ENCODE results near the gene TRIM23.

TRIM23 gene

DNA sequence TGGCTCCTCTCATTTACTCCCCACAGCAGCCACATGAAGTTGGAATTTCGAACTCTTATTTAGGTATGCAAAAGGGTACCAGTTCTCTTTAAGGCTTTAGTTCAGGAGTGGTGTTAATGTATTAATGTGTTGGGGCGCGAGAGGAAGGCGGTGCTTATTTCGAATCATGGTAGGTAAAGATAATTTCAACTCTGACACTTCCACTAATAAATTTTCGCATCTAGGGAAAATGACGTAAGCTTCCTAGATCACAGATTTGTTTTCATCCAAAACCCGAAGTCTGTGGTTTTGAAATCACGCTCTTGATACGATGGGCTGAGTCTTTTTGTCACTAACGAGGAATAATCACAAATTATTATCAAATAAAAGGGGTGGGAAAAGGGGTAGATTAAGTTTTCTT lies 60.4 kb downstream of the TRIM23 start:
- Histone ChIP-seq H3K36me3 (ENCODE audit: insufficient read depth, low read length) (peaks cover 35% of the 10 kb centered on the region), H3K27me3 (ENCODE audit: insufficient read depth, low read length) (no peaks in the 10 kb centered on the region), H3K4me3 (ENCODE audit: low read length) (peak overlapping the region; percentile 88), H3K4me1 (ENCODE audit: insufficient read depth, low read length) (peaks cover 11% of the 10 kb centered on the region; the same call in 1 of the 2 replicates), H3K27ac (ENCODE audit: low read depth, low read length) (peak overlapping the region; percentile 94; the same call in 1 of the 2 replicates), H3K9ac (ENCODE audit: low read depth, low read length) (peak overlapping the region; percentile 95), H3K9me3 (ENCODE audit: insufficient read depth, low read depth, low read length) (no peaks in the 10 kb centered on the region)
- 39% methylated on average over 7 of the region's 11 CpGs for WGBS

DNA sequence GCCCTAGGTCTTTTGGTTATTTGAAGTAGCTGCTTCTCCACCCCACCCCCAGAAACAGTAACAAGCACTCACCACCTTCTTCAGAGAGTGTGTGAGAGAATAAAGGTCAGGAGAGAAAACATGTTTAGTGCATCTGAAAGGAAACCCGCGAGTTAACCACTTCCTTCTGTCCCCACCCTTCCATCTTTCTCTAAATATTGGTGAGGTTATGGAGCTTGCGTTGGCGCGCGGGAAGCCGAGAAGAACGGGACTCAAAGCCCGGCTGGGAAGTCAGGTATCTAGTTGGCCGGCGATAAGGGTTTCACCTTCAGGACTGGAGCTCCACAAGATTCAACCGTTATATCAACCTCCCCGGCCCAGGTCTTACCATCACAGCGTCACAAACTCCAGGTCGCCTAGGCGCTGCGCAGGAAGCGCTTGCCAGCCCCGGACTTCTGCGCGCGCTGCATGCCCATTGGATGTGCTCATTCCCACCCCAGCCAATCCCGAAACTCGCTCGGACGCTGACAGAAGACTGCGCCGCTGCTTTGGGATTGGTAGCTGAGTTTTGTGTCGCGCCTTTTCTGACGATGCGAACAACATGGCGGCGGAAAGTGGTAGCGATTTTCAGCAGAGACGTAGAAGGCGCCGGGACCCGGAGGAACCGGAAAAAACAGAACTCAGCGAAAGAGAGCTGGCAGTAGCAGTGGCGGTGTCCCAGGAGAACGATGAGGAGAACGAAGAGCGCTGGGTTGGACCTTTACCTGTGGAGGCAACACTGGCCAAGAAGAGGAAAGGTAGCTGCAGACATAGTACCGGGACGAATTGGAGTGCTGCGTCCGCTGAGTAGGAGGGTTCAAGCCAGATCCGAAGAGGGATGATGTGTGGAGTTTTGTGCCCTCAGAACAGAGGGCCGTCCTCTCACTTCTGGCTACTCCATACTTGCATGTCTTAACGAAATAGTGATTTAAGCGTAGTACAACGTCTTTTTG lies 61.1 kb downstream of the TRIM23 start, which contains the start of the genes CENPK and PPWD1:
Gene CENPK, minus strand, starts transcription at position 438 of the 971 bp plus-strand sequence. CDS start 8,261 bp downstream, outside the sequence.
Gene PPWD1, plus strand, starts transcription at position 566 of the 971 bp plus-strand sequence. Its CDS starts 15 bp downstream, at position 581.
- peak within 1 kb of the TSS; percentile 94 for H3K27ac ChIP-seq (ENCODE audit: low read depth, low read length)
- peaks cover 11% of the 10 kb centered on the region; the same call in 1 of the 2 replicates for H3K4me1 ChIP-seq (ENCODE audit: insufficient read depth, low read length)
- H3K4me3 ChIP-seq (ENCODE audit: low read length) = peak within 1 kb of the TSS; percentile 88
- under 1% methylated on average over 50 of the region's 54 CpGs for WGBS
- H3K9ac ChIP-seq (ENCODE audit: low read depth, low read length) = peak within 1 kb of the TSS; percentile 95
- H3K27me3 ChIP-seq (ENCODE audit: insufficient read depth, low read length) = no peaks in the 10 kb centered on the region
- H3K9me3 ChIP-seq (ENCODE audit: insufficient read depth, low read depth, low read length) = no peaks in the 10 kb centered on the region
- H3K36me3 ChIP-seq (ENCODE audit: insufficient read depth, low read length) = peaks cover 37% of the 10 kb centered on the region

DNA sequence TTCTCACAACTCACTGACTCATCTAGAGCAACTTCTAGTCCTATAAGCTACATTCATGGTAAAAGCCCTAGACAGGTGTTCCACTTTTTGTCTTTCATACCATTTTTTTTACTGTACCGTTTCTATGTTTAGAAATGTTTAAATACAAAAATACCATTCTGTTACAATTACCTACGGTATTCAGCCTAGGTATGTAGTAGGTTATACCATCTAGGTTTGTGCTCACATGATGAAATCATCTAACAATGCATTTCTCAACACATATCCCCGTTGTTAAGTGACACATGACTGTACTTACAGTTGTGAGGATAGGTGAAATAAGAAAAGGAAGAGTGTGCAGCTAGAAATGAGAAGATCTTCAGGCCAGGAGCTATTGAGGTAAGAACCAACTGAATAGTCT lies 67.4 kb downstream of the TRIM23 start:
- peaks cover 2% of the 10 kb centered on the region; the same call in 1 of the 2 replicates for H3K4me1 ChIP-seq (ENCODE audit: insufficient read depth, low read length)
- no peak overlapping the region for H3K9ac ChIP-seq (ENCODE audit: low read depth, low read length)

DNA sequence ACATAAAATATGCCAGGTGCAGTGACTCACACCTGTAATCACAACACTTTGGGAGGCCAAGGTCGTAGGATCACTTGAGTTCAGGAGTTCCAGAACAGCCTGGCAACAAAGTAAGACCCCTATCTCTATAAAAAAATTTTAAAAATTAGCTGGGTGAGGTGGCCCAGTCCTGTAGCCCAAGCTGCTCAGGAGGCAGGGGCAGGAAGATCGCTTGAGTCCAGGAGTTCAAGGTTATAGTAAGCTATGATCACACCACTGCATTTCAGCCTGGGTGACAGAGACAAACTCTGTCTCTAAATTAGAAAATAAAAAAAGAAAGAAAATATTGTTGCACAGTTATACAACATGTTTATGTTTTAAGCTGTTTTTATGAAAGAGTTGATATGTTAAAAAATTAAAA lies 68.0 kb downstream of the TRIM23 start:
- H3K4me3 ChIP-seq (ENCODE audit: low read length) = no peak overlapping the region
- no peaks in the 10 kb centered on the region for H3K9me3 ChIP-seq (ENCODE audit: insufficient read depth, low read depth, low read length)
- no peaks in the 10 kb centered on the region for H3K27me3 ChIP-seq (ENCODE audit: insufficient read depth, low read length)
- no peak overlapping the region for H3K27ac ChIP-seq (ENCODE audit: low read depth, low read length)
- peaks cover 85% of the 10 kb centered on the region for H3K36me3 ChIP-seq (ENCODE audit: insufficient read depth, low read length)
- no peaks in the 10 kb centered on the region for H3K4me1 ChIP-seq (ENCODE audit: insufficient read depth, low read length)
- no peak overlapping the region for H3K9ac ChIP-seq (ENCODE audit: low read depth, low read length)
- 89% methylated on average over 2 of the region's 2 CpGs for WGBS

More for the DNA sequence above, 67.4 kb downstream of the TRIM23 start:
- Histone ChIP-seq H3K27ac (ENCODE audit: low read depth, low read length) (no peak overlapping the region), H3K27me3 (ENCODE audit: insufficient read depth, low read length) (no peaks in the 10 kb centered on the region), H3K36me3 (ENCODE audit: insufficient read depth, low read length) (peaks cover 83% of the 10 kb centered on the region), H3K4me3 (ENCODE audit: low read length) (no peak overlapping the region), H3K9me3 (ENCODE audit: insufficient read depth, low read depth, low read length) (no peaks in the 10 kb centered on the region)
- WGBS = 100% methylated on average over 2 of the region's 3 CpGs

DNA sequence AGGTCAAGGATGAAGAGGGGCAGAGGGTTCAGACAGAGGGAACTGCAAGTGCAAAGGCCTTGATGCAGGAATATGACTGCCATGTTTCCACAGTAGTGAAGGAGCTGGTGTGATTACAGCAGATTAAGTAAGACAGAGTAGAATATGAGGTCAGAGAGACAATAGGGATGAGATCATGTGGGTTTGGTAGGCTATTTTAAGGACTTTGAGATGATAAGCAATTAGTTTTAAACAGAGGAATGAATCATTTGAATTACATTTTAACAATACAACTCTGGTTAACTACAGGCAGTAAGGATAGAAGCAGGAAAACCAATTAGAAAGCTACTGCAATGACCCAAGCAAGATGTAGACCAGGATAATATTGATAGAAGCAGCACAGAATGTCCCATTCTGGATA lies 68.8 kb downstream of the TRIM23 start:
- Histone ChIP-seq H3K27ac (ENCODE audit: low read depth, low read length) (no peak overlapping the region), H3K4me1 (ENCODE audit: insufficient read depth, low read length) (no peaks in the 10 kb centered on the region), H3K9ac (ENCODE audit: low read depth, low read length) (no peak overlapping the region), H3K9me3 (ENCODE audit: insufficient read depth, low read depth, low read length) (no peaks in the 10 kb centered on the region), H3K36me3 (ENCODE audit: insufficient read depth, low read length) (peaks cover 85% of the 10 kb centered on the region), H3K27me3 (ENCODE audit: insufficient read depth, low read length) (no peaks in the 10 kb centered on the region), H3K4me3 (ENCODE audit: low read length) (no peak overlapping the region)

DNA sequence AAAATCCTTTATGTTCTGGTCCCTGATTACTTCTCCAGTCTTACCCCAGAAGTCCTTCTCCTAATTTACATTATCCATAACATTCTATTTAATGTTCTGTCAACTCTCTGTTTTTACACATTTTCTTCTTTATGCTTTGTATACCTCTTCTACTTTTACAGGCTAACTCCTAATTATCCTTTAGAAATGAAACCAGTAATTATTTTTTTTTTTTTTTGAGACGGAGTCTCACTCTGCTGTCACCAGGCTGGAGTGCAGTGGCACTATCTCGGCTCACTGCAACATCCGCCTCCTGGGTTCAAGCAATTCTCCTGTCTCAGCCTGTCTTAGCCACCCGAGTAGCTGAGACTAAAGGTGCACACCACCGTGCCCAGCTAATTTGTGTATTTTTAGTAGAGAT lies 70.2 kb downstream of the TRIM23 start:
- Histone ChIP-seq H3K27me3 (ENCODE audit: insufficient read depth, low read length) (no peaks in the 10 kb centered on the region), H3K9me3 (ENCODE audit: insufficient read depth, low read depth, low read length) (no peaks in the 10 kb centered on the region), H3K9ac (ENCODE audit: low read depth, low read length) (no peak overlapping the region), H3K4me3 (ENCODE audit: low read length) (no peak overlapping the region), H3K27ac (ENCODE audit: low read depth, low read length) (no peak overlapping the region), H3K4me1 (ENCODE audit: insufficient read depth, low read length) (no peaks in the 10 kb centered on the region), H3K36me3 (ENCODE audit: insufficient read depth, low read length) (peaks cover 92% of the 10 kb centered on the region)
- WGBS = 88% methylated on average over 5 of the region's 5 CpGs

DNA sequence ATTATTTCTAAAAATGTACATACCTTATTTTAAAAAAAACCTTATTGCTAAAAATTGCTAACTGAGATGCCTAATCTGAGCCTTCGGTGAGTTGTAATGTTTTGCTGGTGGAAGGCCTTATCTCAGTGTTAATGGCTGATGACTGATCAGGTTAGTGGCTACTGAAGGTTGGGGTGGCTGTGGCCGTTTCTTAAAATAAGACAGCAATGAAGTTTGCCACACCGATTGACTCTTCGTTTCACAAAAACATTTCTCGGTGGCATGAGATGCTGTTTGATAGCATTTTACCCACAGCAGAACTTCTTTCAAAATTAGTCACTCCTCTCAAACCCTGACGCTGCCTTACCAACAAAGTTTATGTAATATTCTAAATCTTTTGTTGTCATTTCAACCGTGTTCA lies 75.9 kb downstream of the TRIM23 start:
- no peaks in the 10 kb centered on the region for H3K4me1 ChIP-seq (ENCODE audit: insufficient read depth, low read length)
- H3K36me3 ChIP-seq (ENCODE audit: insufficient read depth, low read length) = peaks cover 88% of the 10 kb centered on the region
- no peaks in the 10 kb centered on the region for H3K27me3 ChIP-seq (ENCODE audit: insufficient read depth, low read length)
- H3K9me3 ChIP-seq (ENCODE audit: insufficient read depth, low read depth, low read length) = no peaks in the 10 kb centered on the region
- no peak overlapping the region for H3K9ac ChIP-seq (ENCODE audit: low read depth, low read length)
- WGBS = 96% methylated on average over 7 of the region's 7 CpGs
- no peak overlapping the region for H3K27ac ChIP-seq (ENCODE audit: low read depth, low read length)
- no peak overlapping the region for H3K4me3 ChIP-seq (ENCODE audit: low read length)

DNA sequence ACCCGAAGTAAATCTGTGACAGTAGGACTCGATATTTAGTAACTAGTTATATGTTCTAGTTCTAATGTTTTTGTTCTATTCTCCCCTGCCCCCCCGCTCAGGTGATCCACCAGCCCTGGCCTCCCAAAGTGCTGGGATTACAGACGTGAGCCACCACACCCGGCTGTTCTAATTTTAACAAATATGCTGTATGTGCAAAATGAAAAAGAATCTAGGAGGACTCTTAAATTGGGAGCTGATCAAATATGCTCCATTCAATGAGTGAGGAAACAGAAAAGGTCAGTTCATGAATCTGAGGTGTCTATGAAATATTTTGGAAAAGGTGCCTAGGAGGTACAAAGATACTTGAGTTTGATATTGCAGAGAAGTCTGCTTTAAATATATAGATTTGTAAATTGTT lies 78.0 kb downstream of the TRIM23 start:
- WGBS = 97% methylated on average over 4 of the region's 5 CpGs
- no peak overlapping the region for H3K9ac ChIP-seq (ENCODE audit: low read depth, low read length)
- H3K27ac ChIP-seq (ENCODE audit: low read depth, low read length) = no peak overlapping the region
- H3K4me1 ChIP-seq (ENCODE audit: insufficient read depth, low read length) = no peaks in the 10 kb centered on the region
- no peak overlapping the region for H3K4me3 ChIP-seq (ENCODE audit: low read length)
- no peaks in the 10 kb centered on the region for H3K9me3 ChIP-seq (ENCODE audit: insufficient read depth, low read depth, low read length)
- H3K27me3 ChIP-seq (ENCODE audit: insufficient read depth, low read length) = no peaks in the 10 kb centered on the region
- peaks cover 91% of the 10 kb centered on the region for H3K36me3 ChIP-seq (ENCODE audit: insufficient read depth, low read length)

DNA sequence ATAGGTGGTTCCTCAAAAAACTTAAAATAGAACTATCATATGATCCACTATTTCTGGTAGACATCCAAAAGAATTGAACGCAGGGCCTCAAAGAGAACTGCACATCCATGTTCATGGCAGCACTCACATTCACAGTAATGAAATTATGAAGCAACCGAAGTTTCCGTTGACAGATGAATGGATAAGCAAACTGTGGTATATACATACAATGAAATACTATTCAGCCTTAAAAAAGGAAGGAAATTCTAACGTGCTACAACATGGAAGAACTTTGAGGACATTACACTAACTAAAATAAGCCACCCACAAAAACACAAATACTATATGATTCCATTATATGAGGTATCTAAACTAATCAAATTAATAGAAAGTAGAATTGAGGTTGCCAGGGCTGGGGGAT lies 79.7 kb downstream of the TRIM23 start:
- H3K9ac ChIP-seq (ENCODE audit: low read depth, low read length) = no peak overlapping the region
- H3K27me3 ChIP-seq (ENCODE audit: insufficient read depth, low read length) = no peaks in the 10 kb centered on the region
- H3K27ac ChIP-seq (ENCODE audit: low read depth, low read length) = no peak overlapping the region
- no peaks in the 10 kb centered on the region for H3K4me1 ChIP-seq (ENCODE audit: insufficient read depth, low read length)
- peaks cover 90% of the 10 kb centered on the region for H3K36me3 ChIP-seq (ENCODE audit: insufficient read depth, low read length)
- 100% methylated on average over 1 of the region's 4 CpGs for whole genome bisulfite sequencing
- H3K4me3 ChIP-seq (ENCODE audit: low read length) = no peak overlapping the region
- H3K9me3 ChIP-seq (ENCODE audit: insufficient read depth, low read depth, low read length) = no peaks in the 10 kb centered on the region

DNA sequence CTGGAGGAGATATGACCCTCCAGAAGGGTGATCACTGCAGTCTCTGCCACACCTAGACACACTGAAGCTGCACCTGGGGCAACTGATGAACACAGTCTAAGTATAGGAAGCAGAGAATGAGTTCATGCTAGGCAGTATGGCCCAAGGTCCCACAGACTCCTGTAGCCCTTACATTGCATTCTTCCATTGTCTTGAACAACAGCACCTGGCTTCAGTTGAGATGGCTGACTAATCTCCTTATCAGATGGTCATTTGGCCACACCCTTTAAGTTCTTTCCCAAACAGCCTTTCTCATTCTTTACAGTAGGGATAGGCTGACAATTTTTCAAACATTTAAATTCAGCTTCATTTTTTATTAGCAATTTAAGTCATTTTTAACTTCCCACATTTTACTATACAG lies 84.3 kb downstream of the TRIM23 start:
- H3K4me3 ChIP-seq (ENCODE audit: low read length) = no peak overlapping the region
- no peaks in the 10 kb centered on the region for H3K27me3 ChIP-seq (ENCODE audit: insufficient read depth, low read length)
- H3K4me1 ChIP-seq (ENCODE audit: insufficient read depth, low read length) = no peaks in the 10 kb centered on the region
- no peaks in the 10 kb centered on the region for H3K9me3 ChIP-seq (ENCODE audit: insufficient read depth, low read depth, low read length)
- H3K27ac ChIP-seq (ENCODE audit: low read depth, low read length) = no peak overlapping the region
- peaks cover 76% of the 10 kb centered on the region for H3K36me3 ChIP-seq (ENCODE audit: insufficient read depth, low read length)
- no peak overlapping the region for H3K9ac ChIP-seq (ENCODE audit: low read depth, low read length)
